ENCODE data around the gene CCDC136. TPM values are rescaled to one million over a fixed set of nuclear protein-coding genes. Genes with fewer than 3 reads are reported as not detected.

The CCDC136 gene
- total RNA-seq, 4 donors from 2014 or later = 20.7 to 36.5 (median 33.7) TPM

GRCh38 chr7:128865996-128866877 is 74.5 kb downstream of the CCDC136 start:
- Histone ChIP-seq H3K4me1 (peaks cover 38 to 69% (median 51%) of the 10 kb centered on the region in 4 donors), H3K4me3 (no peak overlapping the region), H3K9me3 (no peaks in the 10 kb centered on the region), H3K36me3 (peaks cover 13 to 24% (median 15%) of the 10 kb centered on the region in 4 donors), H3K27ac (replicated peaks in 1 of 4) (no peak overlapping the region), H3K27me3 (no peaks in the 10 kb centered on the region)
- no peak for DNase-seq (ENCODE audit: extremely low spot score)
- intact Hi-C loops (cut with DNase I) = loop anchor here (5.0 kb wide), 1 partner anchor 74 kb away; the partner anchor contains the start of gene CCDC136
- 92% methylated on average over 19 of the region's 27 CpGs for WGBS
- TF ChIP-seq POLR2AphosphoS5 (IDR thresholded peaks at IDR 0.05) = no peak
- no peak for TF ChIP-seq CTCF (IDR thresholded peaks at IDR 0.05)
- no peak for TF ChIP-seq POLR2A (IDR thresholded peaks at IDR 0.05; ENCODE audit: low read depth)
- TF ChIP-seq EP300 (IDR thresholded peaks at IDR 0.05) = no peak

GRCh38 chr7:128867241-128867640 is 75.5 kb downstream of the CCDC136 start:
- no peak for DNase-seq (ENCODE audit: extremely low spot score)
- no peak for TF ChIP-seq EP300 (IDR thresholded peaks at IDR 0.05)
- TF ChIP-seq CTCF (IDR thresholded peaks at IDR 0.05) = no peak
- no peak for TF ChIP-seq POLR2AphosphoS5 (IDR thresholded peaks at IDR 0.05)
- no peak for TF ChIP-seq POLR2A (IDR thresholded peaks at IDR 0.05; ENCODE audit: low read depth)
- peaks cover 31 to 58% (median 42%) of the 10 kb centered on the region in 4 donors for H3K4me1 ChIP-seq
- intact Hi-C loops (cut with DNase I) = loop anchor here (5.0 kb wide), 1 partner anchor 75 kb away; the partner anchor contains the start of gene CCDC136
- no peaks in the 10 kb centered on the region for H3K9me3 ChIP-seq
- no peaks in the 10 kb centered on the region for H3K27me3 ChIP-seq
- WGBS = 85% methylated on average over 4 of the region's 4 CpGs
- no peak overlapping the region for H3K27ac ChIP-seq (replicated peaks in 1 of 4)
- H3K4me3 ChIP-seq = no peak overlapping the region
- H3K36me3 ChIP-seq = peaks cover 13 to 24% (median 15%) of the 10 kb centered on the region in 4 donors

GRCh38 chr7:128867842-128868623 is 76.3 kb downstream of the CCDC136 start:
- intact Hi-C loops (cut with DNase I) = loop anchor here (5.0 kb wide), 1 partner anchor 76 kb away; the partner anchor contains the start of gene CCDC136
- Histone ChIP-seq H3K9me3 (no peaks in the 10 kb centered on the region), H3K4me1 (peaks cover 29 to 56% (median 39%) of the 10 kb centered on the region in 4 donors), H3K36me3 (peaks cover 13 to 24% (median 15%) of the 10 kb centered on the region in 4 donors), H3K27me3 (no peaks in the 10 kb centered on the region), H3K4me3 (no peak overlapping the region), H3K27ac (replicated peaks in 1 of 4) (no peak overlapping the region)
- TF ChIP-seq CTCF (IDR thresholded peaks at IDR 0.05) (no peak), POLR2A (IDR thresholded peaks at IDR 0.05; ENCODE audit: low read depth) (no peak), POLR2AphosphoS5 (IDR thresholded peaks at IDR 0.05) (no peak), EP300 (IDR thresholded peaks at IDR 0.05) (no peak)
- 81% methylated on average over 8 of the region's 11 CpGs for WGBS
- no peak for DNase-seq (ENCODE audit: extremely low spot score)

- intact Hi-C loops (cut with DNase I) = loop anchor here (5.0 kb wide), 1 partner anchor 76 kb away; the partner anchor contains the start of gene CCDC136
- Histone ChIP-seq H3K36me3 (peaks cover 13 to 24% (median 15%) of the 10 kb centered on the region in 4 donors), H3K4me3 (peak overlapping the region; percentile 62 to 72 (median 65)), H3K4me1 (peaks cover 24 to 50% (median 33%) of the 10 kb centered on the region in 4 donors), H3K27ac (replicated peaks in 1 of 4) (peak overlapping the region in 2 of 4 donors; percentile 48 to 57), H3K27me3 (no peaks in the 10 kb centered on the region), H3K9me3 (no peaks in the 10 kb centered on the region)
- no peak for DNase-seq (ENCODE audit: extremely low spot score)
- TF ChIP-seq POLR2A (IDR thresholded peaks at IDR 0.05; ENCODE audit: low read depth) (no peak), CTCF (IDR thresholded peaks at IDR 0.05) (no peak), POLR2AphosphoS5 (IDR thresholded peaks at IDR 0.05) (no peak), EP300 (IDR thresholded peaks at IDR 0.05) (no peak)
- WGBS = 48% methylated on average over 13 of the region's 13 CpGs
Observed at GRCh38 chr7:128868624-128869137, 76.9 kb downstream of the CCDC136 start.

All from esophagus muscularis mucosa (tissue), 4 donors.